Central memory CD4-positive, alpha-beta T cell (primary cell): ENCODE measurements around the gene PITPNM2.
"Not testable (repeated sequence)": the region's sequence is repeated elsewhere in the genome, so short reads cannot be mapped to it uniquely, and the experiment has no call there.

Experiments
- DNase-seq: peaks from one replicate; pipeline ENCODE4 v3.0.0; 2022

Gene PITPNM2

GRCh38 chr12:123119808-123120207, 31.1 kb downstream of the PITPNM2 start:
- no peak for DNase-seq

GRCh38 chr12:123118497-123118896, 32.4 kb downstream of the PITPNM2 start:
- DNase-seq = no peak

GRCh38 chr12:123115409-123116121, 35.3 kb downstream of the PITPNM2 start:
- DNase-seq = no peak

- DNase-seq = no peak
Measured at GRCh38 chr12:123114304-123115083, 36.4 kb downstream of the PITPNM2 start.

GRCh38 chr12:123113026-123113425, 37.9 kb downstream of the PITPNM2 start:
- DNase-seq = no peak

- DNase-seq = no peak
Measured at GRCh38 chr12:123111498-123112165, 39.3 kb downstream of the PITPNM2 start.

- DNase-seq = no peak
Measured at GRCh38 chr12:123109319-123109772, 41.5 kb downstream of the PITPNM2 start.

- DNase-seq = no peak
Measured at GRCh38 chr12:123108682-123109066, 42.2 kb downstream of the PITPNM2 start.

- DNase-seq = no peak
Measured at GRCh38 chr12:123107926-123108681, 42.8 kb downstream of the PITPNM2 start.

GRCh38 chr12:123106640-123107359, 44.1 kb downstream of the PITPNM2 start:
- peak; percentile 48 for DNase-seq

GRCh38 chr12:123105211-123105826, 45.6 kb downstream of the PITPNM2 start:
- no peak for DNase-seq

- DNase-seq = no peak
Measured at GRCh38 chr12:123104809-123105208, 46.1 kb downstream of the PITPNM2 start.

GRCh38 chr12:123104094-123104493, 46.8 kb downstream of the PITPNM2 start:
- not testable (repeated sequence) for DNase-seq

GRCh38 chr12:123102781-123103503, 47.9 kb downstream of the PITPNM2 start:
- DNase-seq = no peak

GRCh38 chr12:123102366-123102765, 48.5 kb downstream of the PITPNM2 start:
- no peak for DNase-seq

GRCh38 chr12:123101526-123101925, 49.4 kb downstream of the PITPNM2 start:
- DNase-seq = no peak
